HG03439 (cell line): Measurements from ENCODE around the gene TENT4A.
"Not testable (repeated sequence)": the region's sequence is repeated elsewhere in the genome, so short reads cannot be mapped to it uniquely, and the experiment has no call there.

Experiments used
- ATAC-seq: cut with Tn5 transposase; IDR thresholded peaks from one replicate; pipeline ENCODE4 v1.9.1; 2021; ENCODE audit warnings: mild to moderate bottlenecking, moderate library complexity; ENCODE audit not compliant: unreplicated experiment

TENT4A gene

DNA sequence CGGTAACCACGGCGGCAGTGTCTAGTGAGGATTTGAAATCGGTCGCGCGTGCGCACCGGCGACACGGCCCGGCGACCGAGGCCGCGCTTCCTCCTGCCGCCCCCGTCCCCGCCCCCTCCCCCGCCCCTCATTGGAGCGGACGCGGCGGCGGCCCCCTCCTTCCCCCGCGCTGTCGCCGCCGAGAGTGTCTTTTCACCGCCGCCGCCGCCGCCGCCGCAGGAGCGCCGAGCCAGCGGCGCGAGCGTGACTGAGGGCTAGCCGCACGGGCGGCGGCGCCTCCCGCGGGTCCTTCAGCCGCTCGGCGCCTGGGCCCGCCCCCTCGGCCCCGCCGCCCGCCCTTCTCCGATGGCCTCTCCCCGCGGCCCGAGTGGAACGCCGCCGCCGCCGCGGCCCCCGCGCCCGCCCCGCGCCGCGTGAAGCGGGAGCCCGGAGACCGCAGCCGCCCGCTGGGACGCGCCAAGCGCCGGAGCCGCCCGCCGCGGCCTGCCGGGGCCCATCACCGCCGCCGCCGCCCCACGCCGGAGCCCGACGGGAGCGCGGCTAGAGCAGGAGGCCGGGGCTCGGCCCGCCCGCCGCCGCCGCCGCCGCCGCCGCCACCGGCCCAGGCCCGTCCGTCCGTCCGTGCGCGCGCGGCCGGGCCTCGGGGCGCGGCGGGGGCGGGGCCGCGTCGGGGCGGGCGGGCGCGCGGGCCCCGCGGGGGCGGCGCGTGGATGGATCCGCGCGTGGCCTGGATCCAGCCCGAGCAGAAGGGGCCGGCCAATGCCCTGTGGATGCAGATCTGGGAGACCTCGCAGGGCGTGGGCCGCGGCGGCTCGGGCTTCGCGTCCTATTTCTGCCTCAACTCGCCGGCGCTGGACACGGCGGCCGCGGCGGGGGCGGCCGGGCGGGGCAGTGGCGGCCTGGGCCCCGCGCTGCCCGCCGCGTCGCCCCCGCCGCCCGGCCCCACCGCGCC, at the start of gene TENT4A:
TSS of gene TENT4A (plus strand) at position 159 of the 952 bp plus-strand sequence. CDS start at position 711, 552 bp downstream.
- peak; percentile 26 for ATAC-seq

DNA sequence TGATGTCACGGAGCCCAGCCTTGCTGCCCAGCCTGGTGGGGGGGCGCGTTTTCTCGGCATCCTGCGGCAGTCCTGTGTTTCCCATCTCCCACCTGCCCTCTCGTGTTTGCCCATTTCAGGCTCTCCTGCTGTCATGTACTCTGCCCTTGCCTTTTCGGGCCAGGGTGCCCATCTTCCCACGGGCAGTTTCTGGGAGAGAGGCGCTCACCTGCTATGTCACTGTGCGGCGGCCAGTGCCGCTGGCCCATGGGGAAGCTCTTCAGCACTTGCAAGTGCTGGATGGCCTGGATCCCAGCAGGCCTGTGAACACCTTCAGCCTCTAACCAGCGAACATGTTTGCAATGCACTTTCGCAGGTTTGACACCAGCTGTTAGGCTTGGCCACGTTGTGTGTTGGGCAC, 46.5 kb upstream of the TENT4A start:
- ATAC-seq, result no peak

DNA sequence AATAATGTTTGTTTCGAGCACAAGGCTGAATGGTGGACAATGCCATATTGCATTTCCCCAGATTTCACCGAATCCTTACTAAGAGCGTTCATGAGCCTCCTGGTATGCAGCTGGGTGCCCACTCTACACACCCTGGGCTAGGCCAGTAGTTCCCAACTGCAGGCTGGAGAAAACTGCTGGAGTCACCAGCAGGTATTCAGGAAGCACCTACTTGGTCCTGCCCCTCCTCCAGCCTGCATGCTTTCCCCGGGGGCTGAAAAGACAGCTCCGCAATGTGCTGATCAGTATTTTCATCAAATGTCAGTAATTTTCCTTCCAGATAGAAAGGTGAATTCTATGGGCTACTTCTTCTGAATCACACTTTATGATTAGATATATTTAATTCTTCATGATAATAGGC, 45.6 kb upstream of the TENT4A start:
- no peak for ATAC-seq

DNA sequence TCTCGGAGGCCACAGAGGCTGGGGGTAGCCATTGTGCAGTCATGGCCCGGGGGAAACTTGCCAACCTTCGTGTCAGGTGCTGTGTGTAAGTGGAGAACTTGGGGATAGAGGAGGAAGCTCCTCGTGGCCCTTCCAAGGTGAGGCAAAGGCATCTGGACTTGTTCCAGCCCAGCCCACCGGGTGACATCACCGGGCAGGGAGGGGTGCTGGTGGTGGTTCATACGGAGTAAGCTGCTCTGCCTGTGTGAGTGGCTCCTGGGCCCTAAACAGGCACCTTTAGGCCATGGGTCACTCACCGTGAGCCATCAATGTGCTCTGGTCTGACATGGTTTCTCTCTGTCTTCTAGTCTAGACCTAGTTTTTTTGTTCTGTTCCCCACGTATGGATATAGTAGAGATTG, 44.5 kb upstream of the TENT4A start:
- ATAC-seq, result not testable (repeated sequence)

DNA sequence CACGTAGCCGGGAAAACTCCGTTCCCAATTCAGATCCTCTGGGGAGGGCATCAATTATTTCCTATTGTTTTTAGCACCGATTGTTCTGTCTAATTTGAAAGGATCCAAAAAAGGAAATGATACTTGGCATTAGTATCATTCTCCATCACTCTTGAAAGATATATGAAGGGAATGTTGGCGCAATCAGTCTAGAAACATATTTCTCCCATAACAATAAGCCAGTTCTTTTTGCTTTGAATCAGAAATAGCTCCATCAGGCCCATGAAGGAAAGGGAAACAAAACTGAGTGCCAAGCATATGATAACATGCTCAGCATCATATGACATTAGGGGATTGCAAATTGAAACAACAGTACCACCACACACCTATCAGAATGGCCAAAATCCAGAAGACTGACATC, 40.2 kb upstream of the TENT4A start:
- ATAC-seq, result no peak

DNA sequence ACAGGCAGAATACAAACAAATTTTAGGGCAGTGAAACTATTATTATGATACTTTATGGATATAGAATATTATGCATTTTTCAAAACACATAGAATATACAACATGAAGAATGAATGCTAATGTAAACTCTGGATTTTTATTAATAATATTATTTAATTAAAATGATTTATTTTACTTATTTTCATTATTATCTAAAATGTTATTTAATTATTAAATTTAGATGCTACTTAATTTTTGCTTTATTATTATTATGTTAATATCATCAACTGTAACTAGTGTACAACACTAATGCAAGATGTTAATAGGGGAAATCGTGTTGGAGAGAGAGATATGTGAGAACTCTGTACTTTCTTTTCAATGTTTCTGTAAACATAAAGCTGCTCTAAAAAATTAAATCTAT, 39.3 kb upstream of the TENT4A start:
- ATAC-seq, result no peak

DNA sequence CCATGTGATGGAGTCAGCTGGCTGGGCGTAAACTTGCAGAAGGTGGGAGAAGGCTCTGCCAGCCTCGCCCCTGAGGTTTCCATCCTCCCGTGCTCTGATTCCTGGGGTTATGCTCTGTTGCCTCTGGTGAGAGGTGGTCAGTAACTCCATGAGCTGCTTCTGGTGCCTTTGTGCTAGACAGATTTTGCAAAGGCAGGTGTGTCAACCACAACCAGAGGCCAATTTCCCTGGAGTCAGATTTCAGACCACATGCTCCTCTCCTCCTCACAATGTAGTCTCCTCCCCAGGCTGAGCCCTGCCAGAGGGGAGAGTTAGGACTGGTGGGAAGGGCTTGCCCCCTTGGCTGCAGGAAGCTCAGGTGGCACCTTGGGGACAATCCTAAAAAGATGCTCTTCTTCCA, 38.8 kb upstream of the TENT4A start:
- no peak for ATAC-seq

DNA sequence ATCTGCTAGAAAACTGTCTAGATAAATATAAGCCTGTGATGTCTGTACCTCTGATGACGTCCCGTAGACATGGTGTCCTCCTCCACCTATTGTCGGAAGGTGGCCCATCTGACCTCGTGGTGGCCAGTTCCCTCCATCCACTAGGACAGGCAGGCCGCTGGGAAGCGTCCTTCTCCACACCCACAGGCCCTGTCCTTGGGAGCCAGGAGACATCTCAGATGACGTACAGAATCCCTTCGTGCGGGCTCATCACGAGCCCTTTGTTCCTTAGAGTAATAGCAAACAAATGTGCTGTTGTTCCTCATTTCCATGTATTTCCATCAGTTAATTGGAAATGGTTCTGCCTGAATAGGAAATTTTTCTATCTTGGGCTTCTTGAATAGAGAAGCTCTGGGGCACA, 38.3 kb upstream of the TENT4A start:
- ATAC-seq, result no peak

DNA sequence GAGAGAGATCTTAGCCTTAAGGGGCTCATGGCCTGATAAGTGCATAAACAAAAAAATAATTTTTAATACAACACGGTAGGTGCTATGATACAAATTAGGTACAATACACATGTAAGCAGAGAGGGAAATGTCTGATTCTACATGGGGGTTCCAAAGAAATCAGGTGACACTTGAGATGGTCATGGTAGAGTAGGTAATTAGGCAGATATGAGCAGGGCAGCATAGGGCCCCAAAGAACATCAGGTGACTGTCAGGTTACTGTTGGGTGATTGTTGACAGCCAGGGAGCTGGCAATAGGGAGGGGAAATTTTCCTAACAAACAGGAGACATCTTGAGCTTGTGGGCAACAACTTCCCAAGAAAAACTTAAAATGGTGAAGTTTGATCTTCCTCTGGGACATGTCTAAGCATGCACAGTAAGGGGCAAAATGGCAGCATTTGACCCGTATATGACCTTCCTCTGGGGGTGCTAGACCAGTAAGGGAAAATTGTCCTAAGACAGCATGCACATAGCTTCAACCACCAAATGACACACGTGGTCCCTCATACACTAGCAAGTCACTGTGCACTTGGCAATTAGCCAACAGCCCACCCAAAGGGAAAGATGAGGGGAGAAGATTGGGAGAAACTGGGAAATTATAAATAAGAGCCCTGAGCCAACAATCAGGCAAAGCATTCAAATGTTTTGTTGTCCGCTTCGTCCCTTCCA, 37.3 kb upstream of the TENT4A start:
- no peak for ATAC-seq

DNA sequence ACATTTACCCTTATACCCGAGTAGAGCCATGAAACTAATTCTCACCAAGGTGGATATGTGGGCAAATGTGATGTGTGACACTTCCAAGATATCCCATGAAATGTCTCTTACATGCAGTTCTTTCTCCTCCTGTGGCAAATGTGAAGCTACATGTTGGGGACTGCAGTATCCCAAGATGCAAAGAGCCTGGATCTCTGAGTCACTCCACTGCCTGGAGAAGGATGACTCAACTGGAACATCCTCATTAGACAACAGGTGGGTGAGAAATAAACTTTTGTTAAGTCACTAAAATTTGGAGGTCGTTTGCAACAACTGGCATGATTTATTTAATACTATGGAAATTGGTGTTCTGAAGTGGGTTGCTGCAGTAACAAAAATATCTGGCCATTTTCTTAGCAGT, 36.5 kb upstream of the TENT4A start:
- ATAC-seq, result no peak

DNA sequence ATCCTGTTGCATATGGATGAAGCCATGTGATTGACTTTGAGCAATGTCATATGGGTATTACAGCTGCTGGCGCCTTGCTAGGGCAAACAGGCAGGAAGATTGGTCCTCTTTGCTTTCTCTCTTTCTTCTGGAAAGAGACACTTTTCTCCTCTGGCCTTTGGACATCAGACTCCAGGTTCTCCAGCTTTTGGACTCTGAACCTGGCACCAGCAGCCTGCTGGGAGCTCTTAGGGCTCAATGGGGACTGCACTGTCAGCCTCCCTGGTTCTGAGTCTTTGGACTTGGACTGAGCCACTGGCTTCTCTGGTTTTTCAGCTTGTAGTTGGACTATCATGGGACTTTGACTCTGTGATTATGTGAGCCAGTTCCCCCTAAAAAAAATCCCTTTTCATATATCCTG, 34.8 kb upstream of the TENT4A start:
- ATAC-seq, result no peak

DNA sequence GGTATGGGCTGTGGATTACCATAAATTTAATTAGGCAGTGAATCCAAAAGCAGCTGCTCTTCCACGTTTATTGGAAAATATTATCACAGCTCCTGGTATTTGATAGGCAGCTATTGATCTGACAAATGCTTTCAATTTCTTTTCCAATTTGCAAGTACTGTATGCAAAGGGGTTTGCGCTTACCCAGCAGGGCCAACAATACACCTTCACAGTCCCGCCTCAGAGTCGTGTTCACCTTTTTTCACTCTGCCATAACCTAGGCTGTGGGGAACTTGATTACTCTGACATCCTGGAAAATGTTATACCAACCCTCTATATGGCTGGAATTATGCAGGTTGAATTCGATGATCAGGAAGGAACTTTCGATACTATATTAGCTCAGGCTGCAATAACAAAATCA, 32.3 kb upstream of the TENT4A start:
- ATAC-seq, result no peak

DNA sequence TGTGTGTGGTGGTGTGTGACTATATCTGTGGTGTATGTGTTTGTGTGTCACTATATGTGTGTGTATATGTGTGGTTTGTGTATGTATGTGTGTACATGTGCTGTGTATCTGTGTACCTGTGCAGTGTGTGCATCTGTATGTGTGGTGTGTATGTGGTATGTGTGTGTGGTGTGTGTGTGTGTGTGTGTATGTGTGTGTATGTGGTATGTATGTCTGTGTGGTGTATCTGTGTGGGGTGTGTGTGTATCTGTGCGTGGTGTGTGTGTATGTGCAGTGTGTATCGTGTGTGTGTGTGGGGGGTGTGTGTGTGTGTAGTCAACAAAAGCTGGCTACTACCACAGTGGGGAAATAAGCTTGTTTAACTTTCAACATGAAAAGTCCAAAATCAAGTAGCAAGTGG, 31.6 kb upstream of the TENT4A start:
- no peak for ATAC-seq

DNA sequence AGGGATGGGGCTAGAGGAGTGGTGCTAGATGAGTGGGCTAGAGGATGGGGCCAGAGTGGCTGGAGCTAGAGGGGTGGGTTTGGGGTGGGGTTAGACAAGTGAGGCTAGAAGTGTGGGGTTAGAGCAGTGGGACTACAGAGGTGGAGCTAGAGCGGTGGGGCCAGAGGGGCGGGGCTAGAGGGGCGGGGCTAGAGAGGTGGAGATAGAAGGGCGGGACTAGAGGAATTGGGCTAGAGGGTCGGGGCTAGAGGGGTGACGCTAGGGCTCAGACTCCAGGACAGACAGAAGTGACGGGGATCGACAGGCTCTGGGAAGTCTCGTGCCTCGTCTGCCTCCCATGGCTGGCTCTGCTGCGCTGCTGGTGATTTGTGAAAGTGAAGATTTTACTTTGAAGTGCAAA, 31.0 kb upstream of the TENT4A start:
- no peak for ATAC-seq

DNA sequence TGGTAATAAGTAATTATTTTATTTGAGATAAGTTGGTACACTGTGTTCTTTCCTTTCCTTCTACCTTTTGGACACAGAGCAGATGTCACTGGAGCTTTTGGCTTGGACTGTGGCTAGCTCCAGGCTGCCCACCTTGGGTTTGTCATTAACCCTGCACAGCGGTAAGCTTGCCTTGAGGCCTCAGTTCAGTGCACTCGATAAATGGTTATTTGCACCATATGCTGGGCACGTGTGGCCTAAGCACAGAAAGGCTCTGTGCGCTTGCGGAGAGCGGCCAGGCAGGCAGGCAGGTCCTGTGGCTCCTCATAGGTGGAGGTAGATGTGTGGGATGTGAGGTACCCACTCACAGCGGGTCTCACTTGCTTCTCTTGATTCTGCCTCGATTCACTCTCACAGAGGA, 30.0 kb upstream of the TENT4A start:
- ATAC-seq, result no peak

DNA sequence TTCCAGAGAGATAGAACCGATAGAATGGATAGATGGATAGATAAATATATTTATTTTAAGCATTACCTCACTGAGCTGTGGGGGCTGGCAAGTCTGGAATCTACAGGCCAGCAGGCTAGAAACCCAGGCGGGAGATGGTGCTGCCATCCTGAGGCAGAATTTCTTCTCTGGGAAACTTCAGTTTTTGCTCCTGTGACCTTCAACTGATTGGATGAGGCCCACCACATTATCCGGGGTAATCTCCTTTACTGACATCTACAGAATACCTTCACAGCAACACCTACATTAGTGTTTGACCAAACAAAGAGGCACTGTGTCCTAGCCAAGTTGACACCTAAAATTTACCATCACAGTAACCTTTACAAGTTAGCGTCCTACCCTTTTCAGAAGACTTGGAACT, 29.2 kb upstream of the TENT4A start:
- no peak for ATAC-seq

DNA sequence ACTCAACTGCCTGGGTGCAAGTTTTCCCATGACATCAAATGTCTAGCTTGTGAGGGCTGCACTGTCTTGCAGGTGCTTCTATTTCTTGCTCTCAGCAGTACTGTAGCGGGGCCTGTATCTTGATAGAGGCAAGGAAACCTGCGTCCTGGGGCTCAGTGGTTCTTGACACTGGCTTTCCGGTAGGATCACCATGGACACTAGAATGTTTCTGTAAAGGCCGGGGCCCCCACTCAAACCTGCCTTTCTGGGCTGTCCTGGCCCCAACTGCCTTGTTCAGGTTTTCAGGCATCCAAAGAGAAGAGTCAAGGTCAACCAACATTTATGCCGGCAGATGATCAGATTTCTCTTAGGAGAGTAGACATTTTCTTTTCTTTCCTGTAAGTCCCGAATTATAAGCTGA, 26.7 kb upstream of the TENT4A start:
- ATAC-seq, result no peak

DNA sequence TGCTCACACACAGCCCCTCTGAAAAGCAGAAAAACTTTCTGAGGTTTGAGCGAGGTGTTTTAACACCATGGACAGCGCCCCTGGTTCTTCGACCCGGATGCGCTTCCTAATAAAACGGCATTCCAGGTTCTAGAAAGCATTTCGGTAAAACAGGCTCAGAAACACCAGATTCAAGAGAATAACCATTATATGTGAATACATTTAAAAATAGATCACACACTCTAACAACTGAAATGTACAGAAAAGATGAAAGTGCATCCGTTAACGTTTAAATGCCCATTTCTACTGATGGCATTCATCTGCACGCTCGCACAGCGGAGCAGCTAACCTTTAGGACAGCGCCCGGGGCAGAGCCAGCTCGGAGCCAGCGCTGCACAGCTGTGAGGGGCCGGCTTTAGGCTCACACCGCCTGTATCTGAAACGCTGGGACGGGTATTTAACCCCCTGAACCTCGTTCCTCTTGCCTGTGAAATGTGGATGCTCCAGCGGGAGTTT, 26.3 kb upstream of the TENT4A start:
- no peak for ATAC-seq

DNA sequence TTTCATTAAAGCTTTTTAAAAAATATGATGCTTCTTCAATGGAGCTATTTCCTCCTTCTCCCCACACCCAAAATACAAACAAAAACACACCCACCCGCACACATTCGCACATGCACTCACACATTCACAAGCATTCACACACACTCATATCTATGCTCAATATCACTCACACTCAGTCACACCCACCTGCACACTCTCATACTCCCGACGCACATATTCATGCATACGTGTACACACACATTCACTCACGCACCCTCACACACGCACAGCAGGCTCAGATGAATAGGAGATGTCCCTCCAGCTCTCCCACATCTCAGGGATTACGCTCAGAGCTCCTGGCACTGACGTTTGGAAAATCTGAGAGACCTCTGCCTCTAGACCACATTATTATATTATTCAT, 25.7 kb upstream of the TENT4A start:
- ATAC-seq, result no peak

DNA sequence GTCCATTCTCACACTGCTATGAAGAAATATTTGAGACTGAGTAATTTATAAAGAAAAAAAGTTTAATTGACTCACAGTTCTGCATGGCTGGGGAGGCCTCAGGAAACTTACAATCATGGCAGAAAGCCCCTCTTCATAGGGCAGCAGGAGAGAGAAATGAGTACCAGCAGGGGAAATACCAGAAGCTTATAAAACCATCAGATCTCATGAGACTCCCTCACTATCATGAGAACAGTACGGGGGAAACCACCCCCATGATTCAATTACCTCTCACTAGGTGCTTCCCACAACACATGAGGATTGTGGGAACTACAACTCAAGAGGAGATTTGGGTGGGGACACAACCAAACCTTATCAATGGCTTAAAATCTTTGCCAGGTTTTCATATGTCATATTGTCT, 20.3 kb upstream of the TENT4A start:
- ATAC-seq, result no peak

DNA sequence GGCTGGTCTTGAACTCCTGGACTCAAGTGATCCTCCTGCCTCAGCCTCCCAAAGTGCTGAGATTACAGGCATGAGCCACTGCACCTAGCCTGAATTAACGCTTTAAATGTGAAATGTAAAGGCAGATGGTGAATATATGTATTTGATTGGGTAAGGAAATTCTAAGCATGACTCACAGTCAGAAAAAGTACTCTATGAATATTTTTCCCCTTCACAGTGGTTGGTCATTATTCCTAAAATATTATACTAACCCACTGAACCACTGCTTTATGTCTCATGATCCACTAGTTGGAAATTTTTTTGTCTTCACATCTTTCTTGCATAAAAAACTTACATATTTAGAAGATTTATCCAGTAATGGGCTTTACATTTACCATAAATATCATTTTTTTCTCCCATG, 14.5 kb upstream of the TENT4A start:
- no peak for ATAC-seq

DNA sequence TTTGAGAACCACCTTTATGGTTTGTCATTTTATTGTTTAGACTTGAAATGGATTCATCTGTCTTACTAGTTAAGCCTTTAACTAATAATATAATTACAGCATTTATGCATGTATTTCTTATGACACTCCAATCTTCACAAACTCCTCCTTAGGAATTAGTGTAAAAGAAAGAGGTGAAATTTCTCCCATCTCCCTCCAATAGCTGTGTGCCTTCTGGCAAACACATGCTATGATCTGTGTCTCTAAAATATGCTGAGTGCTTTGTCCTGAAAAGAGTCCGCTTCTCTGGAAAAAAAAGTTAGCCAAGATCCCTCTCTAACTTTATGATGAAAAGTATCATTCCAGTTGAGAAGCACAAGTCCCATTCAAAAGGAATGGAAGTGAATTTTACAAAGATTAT, 13.9 kb upstream of the TENT4A start:
- ATAC-seq, result no peak
